ENCODE data around the gene GGNBP2.
"Not testable (repeated sequence)": the region's sequence is repeated elsewhere in the genome, so short reads cannot be mapped to it uniquely, and the experiment has no call there.

GGNBP2 gene

GRCh38 chr17:36602924-36603384 lies 58.2 kb downstream of the GGNBP2 start:
- DNase-seq = no peak

GRCh38 chr17:36605028-36605427 lies 60.3 kb downstream of the GGNBP2 start:
- DNase-seq = not testable (repeated sequence)

GRCh38 chr17:36608280-36608679 lies 63.6 kb downstream of the GGNBP2 start:
- no peak for DNase-seq

GRCh38 chr17:36608794-36609497 lies 64.2 kb downstream of the GGNBP2 start:
- no peak for DNase-seq

- no peak for DNase-seq
These were observed 64.8 kb downstream of the GGNBP2 start for GRCh38 chr17:36609498-36609862.

GRCh38 chr17:36610474-36610873 lies 65.8 kb downstream of the GGNBP2 start:
- DNase-seq = no peak

- DNase-seq = no peak
These were observed 66.8 kb downstream of the GGNBP2 start for GRCh38 chr17:36611345-36612072.

- DNase-seq = no peak
These were observed 67.6 kb downstream of the GGNBP2 start for GRCh38 chr17:36612323-36612722.

GRCh38 chr17:36613155-36613554 lies 68.4 kb downstream of the GGNBP2 start:
- DNase-seq = no peak

- DNase-seq = no peak
These were observed 69.4 kb downstream of the GGNBP2 start for GRCh38 chr17:36614081-36614480.

GRCh38 chr17:36614933-36615332 lies 70.2 kb downstream of the GGNBP2 start:
- no peak for DNase-seq

- DNase-seq = no peak
These were observed 71.6 kb downstream of the GGNBP2 start for GRCh38 chr17:36616061-36617029.

- DNase-seq = no peak
These were observed 73.1 kb downstream of the GGNBP2 start for GRCh38 chr17:36617773-36618172.

- DNase-seq = no peak
These were observed 78.6 kb downstream of the GGNBP2 start for GRCh38 chr17:36623281-36623680.

GRCh38 chr17:36625188-36625587 lies 80.5 kb downstream of the GGNBP2 start:
- no peak for DNase-seq

- DNase-seq = no peak
These were observed 82.4 kb downstream of the GGNBP2 start for GRCh38 chr17:36627101-36627500.

- DNase-seq = no peak
These were observed 83.9 kb downstream of the GGNBP2 start for GRCh38 chr17:36628576-36628975.

- no peak for DNase-seq
These were observed 84.6 kb downstream of the GGNBP2 start for GRCh38 chr17:36629252-36629847.

- DNase-seq = no peak
These were observed 85.3 kb downstream of the GGNBP2 start for GRCh38 chr17:36629970-36630502.

GRCh38 chr17:36631022-36631421 lies 86.3 kb downstream of the GGNBP2 start:
- DNase-seq = no peak

GRCh38 chr17:36632916-36633771 lies 88.4 kb downstream of the GGNBP2 start:
- DNase-seq = no peak

Measured in cortex of kidney (tissue), 1 donor.